ENCODE results near the gene POLR3H. TPM values are rescaled to one million over a fixed set of nuclear protein-coding genes. Genes with fewer than 3 reads are reported as not detected.

The POLR3H gene
- total and polyA plus RNA-seq, 10 donors, result 12.6 to 30.9 (median 19.3) TPM

- intact Hi-C loops (cut with DNase I; ENCODE audit: low total_unique reads), result no loop called here
- WGBS, 5 donors, result 93 to 100% (median 96%) methylated on average over 7 of the region's 7 CpGs
- Histone ChIP-seq H3K9me3 (no peaks in the 10 kb centered on the region), H3K27me3 (replicated peaks in 1 of 7) (no peaks in the 10 kb centered on the region), H3K27ac (no peak overlapping the region), H3K4me3 (no peak overlapping the region), H3K4me1 (peaks cover 10 to 31% (median 20%) of the 10 kb centered on the region in 6 donors), H3K36me3 (peaks cover 0 to 49% (median 34%) of the 10 kb centered on the region in 6 donors)
- TF ChIP-seq POLR2A (IDR thresholded peaks at IDR 0.05) (no peak), POLR2AphosphoS5 (IDR thresholded peaks at IDR 0.05) (no peak), CTCF (IDR thresholded peaks at IDR 0.05 in 8 of 11, conservative IDR thresholded peaks at IDR 0.05 in 3 of 11) (no peak)
- no peak for DNase-seq
Measured at GRCh38 chr22:41585898-41586297, 41.6 kb upstream of the POLR3H start.

- no peak for DNase-seq
- WGBS, 5 donors, result 91 to 97% (median 94%) methylated on average over 6 of the region's 6 CpGs
- H3K27me3 ChIP-seq (replicated peaks in 1 of 7), result no peaks in the 10 kb centered on the region
- peaks cover 0 to 59% (median 37%) of the 10 kb centered on the region in 6 donors for H3K36me3 ChIP-seq
- H3K9me3 ChIP-seq, result no peaks in the 10 kb centered on the region
- TF ChIP-seq POLR2A (IDR thresholded peaks at IDR 0.05), result no peak
- TF ChIP-seq CTCF (IDR thresholded peaks at IDR 0.05 in 8 of 11, conservative IDR thresholded peaks at IDR 0.05 in 3 of 11), result no peak
- TF ChIP-seq POLR2AphosphoS5 (IDR thresholded peaks at IDR 0.05), result no peak
- no peak overlapping the region for H3K27ac ChIP-seq
- intact Hi-C loops (cut with DNase I; ENCODE audit: low total_unique reads), result no loop called here
- peaks cover 9 to 22% (median 14%) of the 10 kb centered on the region in 6 donors for H3K4me1 ChIP-seq
- no peak overlapping the region for H3K4me3 ChIP-seq
Measured at GRCh38 chr22:41584881-41585280, 40.6 kb upstream of the POLR3H start.

- intact Hi-C loops (cut with DNase I; ENCODE audit: low total_unique reads), result no loop called here
- no peaks in the 10 kb centered on the region for H3K9me3 ChIP-seq
- H3K4me3 ChIP-seq, result no peak overlapping the region
- no peak for DNase-seq
- H3K27ac ChIP-seq, result no peak overlapping the region
- TF ChIP-seq POLR2AphosphoS5 (IDR thresholded peaks at IDR 0.05), result no peak
- no peak for TF ChIP-seq POLR2A (IDR thresholded peaks at IDR 0.05)
- TF ChIP-seq CTCF (IDR thresholded peaks at IDR 0.05 in 8 of 11, conservative IDR thresholded peaks at IDR 0.05 in 3 of 11), result no peak
- WGBS, 5 donors, result 87 to 89% (median 88%) methylated on average over 8 of the region's 8 CpGs
- peaks cover 0 to 81% (median 54%) of the 10 kb centered on the region in 6 donors for H3K36me3 ChIP-seq
- H3K4me1 ChIP-seq, result peaks cover 0 to 4% (median 0%) of the 10 kb centered on the region in 6 donors
- H3K27me3 ChIP-seq (replicated peaks in 1 of 7), result no peaks in the 10 kb centered on the region
Measured at GRCh38 chr22:41582694-41583093, 38.4 kb upstream of the POLR3H start.

DNA sequence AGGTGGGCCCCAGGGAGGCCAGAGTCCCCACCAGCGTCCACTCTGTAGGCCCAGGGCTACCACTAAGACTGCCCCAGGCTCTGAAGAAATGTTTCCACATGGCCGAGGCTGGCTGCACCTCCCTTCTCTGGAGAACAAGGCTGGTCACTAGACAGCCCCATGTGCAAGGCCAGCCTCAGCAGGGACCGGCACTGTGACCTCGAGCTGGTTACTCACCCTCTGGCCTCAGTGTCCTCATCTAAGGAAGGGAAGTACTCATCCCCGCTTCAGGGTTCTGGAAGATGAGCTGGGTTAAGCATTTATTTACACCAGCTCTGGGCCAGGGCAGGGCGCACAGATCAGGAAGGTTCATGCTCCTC, 35.7 kb upstream of the POLR3H start:
- DNase-seq, result no peak
- Histone ChIP-seq H3K36me3 (peaks cover 0 to 100% (median 65%) of the 10 kb centered on the region in 6 donors), H3K27me3 (replicated peaks in 1 of 7) (no peaks in the 10 kb centered on the region), H3K9me3 (no peaks in the 10 kb centered on the region), H3K4me1 (no peaks in the 10 kb centered on the region), H3K4me3 (no peak overlapping the region), H3K27ac (no peak overlapping the region)
- intact Hi-C loops (cut with DNase I; ENCODE audit: low total_unique reads), result no loop called here
- WGBS, 5 donors, result 78 to 98% (median 89%) methylated on average over 2 to 6 of the region's 6 CpGs
- TF ChIP-seq POLR2AphosphoS5 (IDR thresholded peaks at IDR 0.05) (no peak), POLR2A (IDR thresholded peaks at IDR 0.05) (no peak), CTCF (IDR thresholded peaks at IDR 0.05 in 8 of 11, conservative IDR thresholded peaks at IDR 0.05 in 3 of 11) (no peak)
